ENCODE results near the gene TNS3. TPM values are rescaled to one million over a fixed set of nuclear protein-coding genes. Genes with fewer than 3 reads are reported as not detected.

The TNS3 gene
- total RNA-seq, 1 donor from 2014 or later = 168 TPM

DNA sequence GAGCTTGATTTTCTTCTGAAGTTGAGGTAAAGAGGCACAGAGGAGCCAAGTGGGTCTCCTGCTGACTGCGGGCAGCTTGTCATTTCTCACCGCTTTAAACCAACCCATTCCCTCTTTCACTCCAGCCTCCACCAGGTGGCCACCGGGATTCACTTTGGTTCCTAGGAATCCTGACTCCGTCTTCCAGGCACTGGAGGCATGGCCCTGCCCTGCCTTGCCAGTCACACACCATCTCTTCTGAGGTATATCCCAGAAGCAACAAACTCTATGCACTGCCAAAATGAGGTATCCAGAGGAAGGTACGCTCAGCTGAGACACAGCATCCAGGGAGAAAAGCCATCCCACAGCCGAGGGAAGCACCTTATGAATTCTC, 280.8 kb downstream of the TNS3 start:
- TF ChIP-seq, protein P1, sequence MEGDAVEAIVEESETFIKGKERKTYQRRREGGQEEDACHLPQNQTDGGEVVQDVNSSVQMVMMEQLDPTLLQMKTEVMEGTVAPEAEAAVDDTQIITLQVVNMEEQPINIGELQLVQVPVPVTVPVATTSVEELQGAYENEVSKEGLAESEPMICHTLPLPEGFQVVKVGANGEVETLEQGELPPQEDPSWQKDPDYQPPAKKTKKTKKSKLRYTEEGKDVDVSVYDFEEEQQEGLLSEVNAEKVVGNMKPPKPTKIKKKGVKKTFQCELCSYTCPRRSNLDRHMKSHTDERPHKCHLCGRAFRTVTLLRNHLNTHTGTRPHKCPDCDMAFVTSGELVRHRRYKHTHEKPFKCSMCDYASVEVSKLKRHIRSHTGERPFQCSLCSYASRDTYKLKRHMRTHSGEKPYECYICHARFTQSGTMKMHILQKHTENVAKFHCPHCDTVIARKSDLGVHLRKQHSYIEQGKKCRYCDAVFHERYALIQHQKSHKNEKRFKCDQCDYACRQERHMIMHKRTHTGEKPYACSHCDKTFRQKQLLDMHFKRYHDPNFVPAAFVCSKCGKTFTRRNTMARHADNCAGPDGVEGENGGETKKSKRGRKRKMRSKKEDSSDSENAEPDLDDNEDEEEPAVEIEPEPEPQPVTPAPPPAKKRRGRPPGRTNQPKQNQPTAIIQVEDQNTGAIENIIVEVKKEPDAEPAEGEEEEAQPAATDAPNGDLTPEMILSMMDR (IDR thresholded peaks at IDR 0.05) = no peak
- no peak for DNase-seq
- Histone ChIP-seq H3K27me3 (no peaks in the 10 kb centered on the region), H3K4me3 (no peak overlapping the region), H3K4me1 (no peaks in the 10 kb centered on the region), H3K27ac (no peak overlapping the region), H3K36me3 (peaks cover 66% of the 10 kb centered on the region), H3K9me3 (no peaks in the 10 kb centered on the region)
- ATAC-seq = no peak
- intact Hi-C loops (cut with DNase I) = no loop called here

DNA sequence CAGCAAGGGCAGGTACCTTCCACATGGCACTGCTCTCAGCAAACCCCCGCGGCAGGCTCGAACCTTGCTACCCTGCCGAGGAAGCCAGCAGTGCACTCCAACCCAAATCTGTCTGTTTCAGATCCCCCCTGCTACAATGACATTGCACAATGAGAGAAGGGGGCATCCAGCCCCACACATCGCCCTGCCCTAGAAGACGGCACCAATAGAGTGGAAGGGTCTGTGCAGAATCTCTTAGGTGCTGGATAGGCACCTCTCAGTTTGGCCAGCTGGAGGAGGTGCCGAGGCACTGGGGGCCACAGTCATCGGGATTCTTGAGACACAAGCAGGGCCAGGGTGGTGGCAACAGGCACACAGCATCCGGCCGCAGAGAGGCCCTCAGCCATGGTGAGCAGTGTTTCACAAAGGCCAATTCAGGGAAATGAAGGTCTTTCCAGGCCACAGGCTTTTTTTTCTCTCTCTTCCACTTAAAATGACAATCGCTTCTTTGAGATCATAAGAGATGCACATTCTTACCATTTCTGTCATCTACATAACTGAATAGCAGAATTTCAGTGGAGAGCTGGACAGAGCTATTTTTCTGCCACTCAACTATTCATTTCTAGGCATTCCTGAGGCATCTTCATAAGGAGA, 281.3 kb downstream of the TNS3 start:
- no peaks in the 10 kb centered on the region for H3K9me3 ChIP-seq
- no peak for DNase-seq
- TF ChIP-seq, protein P1 (IDR thresholded peaks at IDR 0.05) = no peak
- peaks cover 69% of the 10 kb centered on the region for H3K36me3 ChIP-seq
- intact Hi-C loops (cut with DNase I) = no loop called here
- no peaks in the 10 kb centered on the region for H3K4me1 ChIP-seq
- ATAC-seq = no peak
- H3K27me3 ChIP-seq = no peaks in the 10 kb centered on the region
- no peak overlapping the region for H3K27ac ChIP-seq
- H3K4me3 ChIP-seq = no peak overlapping the region

DNA sequence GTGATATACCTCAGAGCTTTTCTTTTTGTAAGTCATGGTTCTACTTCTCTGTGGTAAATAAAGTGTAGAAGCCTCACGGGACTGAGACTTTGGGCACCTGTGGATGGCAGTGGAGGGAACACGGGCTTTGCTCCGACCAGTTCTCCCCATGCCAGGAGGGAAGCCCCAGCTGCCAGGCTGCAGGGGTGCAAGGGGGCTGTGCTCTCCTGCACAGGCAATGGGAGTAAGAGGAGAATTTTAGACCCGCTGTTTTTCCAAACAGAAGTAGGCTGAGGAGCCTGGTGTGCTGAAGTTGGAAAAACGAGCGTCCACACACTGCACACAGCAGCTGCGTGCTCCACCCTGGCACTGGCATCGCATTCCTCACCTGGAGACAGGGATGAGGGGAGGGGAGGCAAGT, 282.4 kb downstream of the TNS3 start:
- peaks cover 69% of the 10 kb centered on the region for H3K36me3 ChIP-seq
- H3K4me1 ChIP-seq = peaks cover 2% of the 10 kb centered on the region
- no peaks in the 10 kb centered on the region for H3K9me3 ChIP-seq
- no peak overlapping the region for H3K27ac ChIP-seq
- H3K27me3 ChIP-seq = no peaks in the 10 kb centered on the region
- ATAC-seq (no peak), DNase-seq (no peak)
- intact Hi-C loops (cut with DNase I) = no loop called here
- no peak overlapping the region for H3K4me3 ChIP-seq
- TF ChIP-seq, protein P1 (IDR thresholded peaks at IDR 0.05) = no peak

DNA sequence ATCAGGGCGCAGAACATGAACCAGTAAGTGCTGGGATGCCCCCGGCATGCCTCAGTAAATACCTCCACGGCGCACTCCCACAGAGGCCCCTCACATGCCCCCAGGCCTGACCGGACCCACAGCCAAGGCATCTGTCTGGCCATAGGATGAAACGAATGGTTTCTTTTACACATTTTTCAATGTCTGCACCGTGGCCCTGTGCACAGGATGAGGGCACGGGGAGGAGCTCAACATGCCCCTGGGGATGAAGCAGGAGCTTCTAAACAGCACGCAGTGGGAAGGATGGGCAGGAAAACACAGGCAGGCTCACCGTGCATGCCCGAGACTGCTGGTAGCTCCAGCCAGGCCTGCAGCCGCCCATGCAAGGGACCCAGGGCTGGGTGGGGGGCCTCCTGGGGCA, 283.3 kb downstream of the TNS3 start:
- Histone ChIP-seq H3K27ac (no peak overlapping the region), H3K36me3 (peaks cover 69% of the 10 kb centered on the region), H3K4me1 (peaks cover 10% of the 10 kb centered on the region), H3K27me3 (no peaks in the 10 kb centered on the region), H3K4me3 (no peak overlapping the region), H3K9me3 (no peaks in the 10 kb centered on the region)
- DNase-seq (no peak), ATAC-seq (no peak)
- intact Hi-C loops (cut with DNase I) = no loop called here
- TF ChIP-seq, protein P1 (IDR thresholded peaks at IDR 0.05) = no peak

DNA sequence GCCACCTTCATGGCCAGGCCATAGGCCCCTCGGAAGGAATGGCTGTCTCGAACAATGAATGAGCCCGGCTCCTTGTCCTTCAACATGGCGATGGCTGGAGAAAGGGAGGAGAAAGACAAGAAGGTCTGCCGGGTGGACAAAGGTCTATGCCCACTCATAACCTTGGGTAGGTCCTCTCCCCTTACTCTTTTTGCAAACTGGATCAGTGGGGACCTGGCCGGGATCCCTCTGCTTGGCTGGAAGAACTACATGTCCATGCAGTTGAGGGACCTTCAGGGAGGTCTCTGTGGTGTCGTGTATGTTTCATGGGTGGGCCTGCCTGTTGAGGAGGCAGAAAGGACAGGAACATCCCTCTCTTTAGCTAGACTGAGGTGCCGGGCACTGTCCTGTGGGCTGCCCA, 284.8 kb downstream of the TNS3 start:
- H3K36me3 ChIP-seq = peaks cover 69% of the 10 kb centered on the region
- H3K4me3 ChIP-seq = no peak overlapping the region
- H3K4me1 ChIP-seq = peaks cover 26% of the 10 kb centered on the region
- DNase-seq (no peak), ATAC-seq (no peak)
- intact Hi-C loops (cut with DNase I) = no loop called here
- no peaks in the 10 kb centered on the region for H3K27me3 ChIP-seq
- no peaks in the 10 kb centered on the region for H3K9me3 ChIP-seq
- no peak overlapping the region for H3K27ac ChIP-seq
- TF ChIP-seq, protein P1 (IDR thresholded peaks at IDR 0.05) = no peak

DNA sequence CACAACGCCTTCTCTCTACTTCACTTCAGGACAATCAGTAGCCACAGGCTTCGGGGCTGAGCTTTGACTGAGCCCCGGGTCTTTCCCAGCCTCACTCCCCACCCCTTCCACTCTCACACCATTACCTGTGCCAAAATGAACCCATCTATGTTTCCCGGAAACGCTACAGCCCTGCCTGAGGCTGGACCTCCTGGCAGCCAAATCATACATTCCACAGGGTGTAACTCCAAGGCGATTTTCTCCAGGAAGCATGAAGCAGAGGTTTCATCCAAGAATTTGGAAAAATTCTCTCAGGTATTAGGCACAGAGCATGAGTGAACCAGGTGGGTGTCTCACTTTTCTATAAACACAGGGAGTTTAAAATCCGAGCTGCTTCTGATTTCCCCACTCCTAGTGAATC, 286.3 kb downstream of the TNS3 start:
- Histone ChIP-seq H3K36me3 (peaks cover 69% of the 10 kb centered on the region), H3K27ac (no peak overlapping the region), H3K27me3 (no peaks in the 10 kb centered on the region), H3K4me3 (no peak overlapping the region), H3K4me1 (peaks cover 28% of the 10 kb centered on the region), H3K9me3 (no peaks in the 10 kb centered on the region)
- ATAC-seq (no peak), DNase-seq (no peak)
- intact Hi-C loops (cut with DNase I) = no loop called here
- TF ChIP-seq, protein P1 (IDR thresholded peaks at IDR 0.05) = no peak
